Esophagus squamous epithelium (tissue), 5 donors: ENCODE measurements around the gene LTBR. TPM values are rescaled to one million over a fixed set of nuclear protein-coding genes. Genes with fewer than 3 reads are reported as not detected.
A peak's percentile ranks its signal among the peaks of the same experiment; 100 is the strongest.
"Not testable (repeated sequence)": the region's sequence is repeated elsewhere in the genome, so short reads cannot be mapped to it uniquely, and the experiment has no call there.

Source experiments
- DNase-seq: peaks from one replicate; lab custom pipeline; 2025; lab: John Stamatoyannopoulos, UW
- H3K27ac ChIP-seq, 4 donors: fragments of 200-600 bp; sonication (generic); one replicate each; pipeline ENCODE4 v1.5.1; 2016 to 2019; ENCODE audit warnings: mild to moderate bottlenecking in 1 of 4
- H3K27me3 ChIP-seq, 4 donors: fragments of 200-600 bp; sonication (generic); 1 replicate in 3 of 4; 2 replicates in 1 of 4; pipeline versions ENCODE4 v1.5.1 to v1.6.0; 2017 to 2021; ENCODE audit warnings: antibody characterized with exemption in 1 of 4
- H3K36me3 ChIP-seq, 3 donors: fragments of 200-600 bp; sonication (generic); one replicate each; pipeline ENCODE4 v1.5.1; 2016 to 2019
- H3K4me1 ChIP-seq, 3 donors: fragments of 200-600 bp; sonication (generic); one replicate each; pipeline ENCODE4 v1.5.1; 2017 to 2019
- H3K4me3 ChIP-seq, 4 donors: fragments of 200-600 bp; sonication (generic); 1 replicate in 3 of 4; 2 replicates in 1 of 4; pipeline ENCODE4 v1.5.1; 2016 to 2019; ENCODE audit warnings: mild to moderate bottlenecking in 2 of 4, moderate library complexity in 1 of 4
- H3K9me3 ChIP-seq, 3 donors: fragments of 200-600 bp; sonication (generic); one replicate each; pipeline ENCODE4 v1.5.1; 2016 to 2019
- POLR2A ChIP-seq, 4 donors: fragments of 450-650 bp; IDR thresholded peaks; one replicate each; pipeline ENCODE4 v1.6.1; 2017; ENCODE audit warnings: antibody characterized with exemption in 4 of 4, mild to moderate bottlenecking in 4 of 4, moderate library complexity in 3 of 4
- WGBS, 2 donors: methylation state at CpG; one replicate each; pipeline ENCODE4 v1.1.5; 2018; 5-methylcytosine and 5-hydroxymethylcytosine counted together
- intact Hi-C: fragments of 100-400 bp; cut with DNase I; formaldehyde crosslinking; loops from one replicate; pipeline ENCODE4 v1.15.0; 2022
- total RNA-seq, 4 donors: library from RNA; depleted of rRNA; stranded (reverse); fragments of >200 nt; gene quantifications; one replicate each; pipeline ENCODE4 v1.1.0, GENCODE V29; 2016
- TF ChIP-seq, protein P1 (sequence below), 6 experiments: fragments of 450-650 bp in 4 of 6; fragments of 200-600 bp in 2 of 6; sonication (generic) in 2 of 6; IDR thresholded peaks; one replicate each; pipeline ENCODE4 v1.5.1; 2016 to 2019; ENCODE audit warnings: antibody characterized with exemption in 6 of 6, mild to moderate bottlenecking in 4 of 6, moderate library complexity in 4 of 6
- donor health status: DM: yes; HTN: yes; CAD: no.

Gene LTBR
- total RNA-seq, 4 donors from 2014 or later: 98.2 to 171 (median 136) TPM

DNA sequence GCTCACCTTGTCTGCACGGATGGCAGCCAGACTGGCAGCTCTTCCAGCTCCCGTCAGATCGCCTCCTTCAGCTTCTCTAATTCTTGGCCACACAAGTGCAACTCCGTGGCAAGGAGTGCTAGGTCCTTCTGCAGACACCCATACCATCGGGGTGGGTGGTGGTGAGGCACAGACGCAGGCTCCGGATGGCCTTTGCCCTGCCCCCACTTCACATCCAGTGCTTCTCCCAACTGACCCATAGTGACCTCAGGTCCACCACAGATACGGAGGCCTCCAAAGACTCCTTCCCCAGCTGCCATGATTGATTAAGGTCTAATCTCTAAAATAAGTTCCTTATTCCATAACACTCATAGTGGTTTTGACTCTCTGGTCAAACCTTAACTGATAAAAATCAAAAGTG is 40.9 kb downstream of the LTBR start:
- no peak overlapping the region for H3K27ac ChIP-seq
- TF ChIP-seq, protein P1, sequence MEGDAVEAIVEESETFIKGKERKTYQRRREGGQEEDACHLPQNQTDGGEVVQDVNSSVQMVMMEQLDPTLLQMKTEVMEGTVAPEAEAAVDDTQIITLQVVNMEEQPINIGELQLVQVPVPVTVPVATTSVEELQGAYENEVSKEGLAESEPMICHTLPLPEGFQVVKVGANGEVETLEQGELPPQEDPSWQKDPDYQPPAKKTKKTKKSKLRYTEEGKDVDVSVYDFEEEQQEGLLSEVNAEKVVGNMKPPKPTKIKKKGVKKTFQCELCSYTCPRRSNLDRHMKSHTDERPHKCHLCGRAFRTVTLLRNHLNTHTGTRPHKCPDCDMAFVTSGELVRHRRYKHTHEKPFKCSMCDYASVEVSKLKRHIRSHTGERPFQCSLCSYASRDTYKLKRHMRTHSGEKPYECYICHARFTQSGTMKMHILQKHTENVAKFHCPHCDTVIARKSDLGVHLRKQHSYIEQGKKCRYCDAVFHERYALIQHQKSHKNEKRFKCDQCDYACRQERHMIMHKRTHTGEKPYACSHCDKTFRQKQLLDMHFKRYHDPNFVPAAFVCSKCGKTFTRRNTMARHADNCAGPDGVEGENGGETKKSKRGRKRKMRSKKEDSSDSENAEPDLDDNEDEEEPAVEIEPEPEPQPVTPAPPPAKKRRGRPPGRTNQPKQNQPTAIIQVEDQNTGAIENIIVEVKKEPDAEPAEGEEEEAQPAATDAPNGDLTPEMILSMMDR (IDR thresholded peaks at IDR 0.05): no peak
- no peak for TF ChIP-seq POLR2A (IDR thresholded peaks at IDR 0.05)
- WGBS, 2 donors: 80 to 86% methylated on average over 6 to 7 of the region's 8 CpGs
- no peaks in the 10 kb centered on the region for H3K36me3 ChIP-seq
- no peak overlapping the region for H3K4me3 ChIP-seq
- no peaks in the 10 kb centered on the region for H3K27me3 ChIP-seq
- H3K4me1 ChIP-seq: peaks cover 8 to 28% (median 11%) of the 10 kb centered on the region in 3 donors
- intact Hi-C loops: loop anchor here (5.0 kb wide), 2 partner anchors 37 to 112 kb away; no protein-coding TSS in a partner anchor
- H3K9me3 ChIP-seq: no peaks in the 10 kb centered on the region
- no peak for DNase-seq

DNA sequence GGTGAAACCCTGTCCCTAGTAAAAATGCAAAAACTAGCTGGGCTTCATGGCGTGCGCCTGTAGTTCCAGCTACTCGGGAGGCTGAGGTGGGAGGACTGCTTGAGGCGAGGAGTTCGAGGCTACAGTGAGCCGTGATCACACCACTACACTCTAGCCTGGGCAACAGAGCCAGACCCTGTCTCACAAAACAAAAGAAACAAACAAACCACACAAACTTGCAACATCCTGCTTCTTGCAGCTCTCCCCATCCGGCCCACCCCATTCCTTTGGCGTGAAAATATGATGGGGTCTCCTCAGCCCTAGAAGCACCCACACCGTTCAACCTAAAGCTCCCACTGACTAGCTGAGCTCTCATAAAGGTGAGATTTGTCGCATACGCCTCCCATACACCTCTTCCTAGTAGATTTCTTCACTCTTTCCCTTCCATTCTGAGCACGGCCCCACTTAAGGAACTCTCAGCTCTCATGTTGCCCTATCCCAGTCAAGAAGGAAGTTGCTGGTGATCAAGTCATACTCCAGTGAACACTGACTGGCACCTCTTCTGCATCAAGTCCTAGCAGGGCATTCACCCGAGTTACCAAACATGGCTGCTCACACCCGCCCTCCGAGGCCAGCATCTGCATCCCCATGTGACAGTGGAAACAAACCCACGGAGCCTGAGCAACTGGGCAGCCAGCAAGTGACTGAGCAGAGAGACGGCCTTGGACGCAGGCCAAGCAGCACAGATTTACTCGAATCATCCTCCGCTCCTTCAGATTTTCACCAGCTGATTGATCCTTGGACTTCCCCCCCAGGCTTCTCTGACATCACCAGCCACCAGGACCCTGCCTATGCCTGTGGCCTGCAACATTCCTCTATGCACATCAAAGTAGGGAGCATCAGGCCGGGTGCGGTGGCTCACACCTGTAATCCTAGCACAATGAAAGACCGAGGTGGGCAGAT is 41.9 kb downstream of the LTBR start:
- WGBS, 2 donors: 79 to 88% methylated on average over 13 to 18 of the region's 23 CpGs
- intact Hi-C loops: loop anchor here (5.0 kb wide), 2 partner anchors 36 to 111 kb away; no protein-coding TSS in a partner anchor
- no peaks in the 10 kb centered on the region for H3K36me3 ChIP-seq
- no peaks in the 10 kb centered on the region for H3K27me3 ChIP-seq
- H3K9me3 ChIP-seq: no peaks in the 10 kb centered on the region
- no peak for DNase-seq
- no peak for TF ChIP-seq POLR2A (IDR thresholded peaks at IDR 0.05)
- peaks cover 12 to 28% (median 18%) of the 10 kb centered on the region in 3 donors for H3K4me1 ChIP-seq
- H3K27ac ChIP-seq: peak overlapping the region in 1 of 4 donors; percentile 38
- H3K4me3 ChIP-seq: no peak overlapping the region

DNA sequence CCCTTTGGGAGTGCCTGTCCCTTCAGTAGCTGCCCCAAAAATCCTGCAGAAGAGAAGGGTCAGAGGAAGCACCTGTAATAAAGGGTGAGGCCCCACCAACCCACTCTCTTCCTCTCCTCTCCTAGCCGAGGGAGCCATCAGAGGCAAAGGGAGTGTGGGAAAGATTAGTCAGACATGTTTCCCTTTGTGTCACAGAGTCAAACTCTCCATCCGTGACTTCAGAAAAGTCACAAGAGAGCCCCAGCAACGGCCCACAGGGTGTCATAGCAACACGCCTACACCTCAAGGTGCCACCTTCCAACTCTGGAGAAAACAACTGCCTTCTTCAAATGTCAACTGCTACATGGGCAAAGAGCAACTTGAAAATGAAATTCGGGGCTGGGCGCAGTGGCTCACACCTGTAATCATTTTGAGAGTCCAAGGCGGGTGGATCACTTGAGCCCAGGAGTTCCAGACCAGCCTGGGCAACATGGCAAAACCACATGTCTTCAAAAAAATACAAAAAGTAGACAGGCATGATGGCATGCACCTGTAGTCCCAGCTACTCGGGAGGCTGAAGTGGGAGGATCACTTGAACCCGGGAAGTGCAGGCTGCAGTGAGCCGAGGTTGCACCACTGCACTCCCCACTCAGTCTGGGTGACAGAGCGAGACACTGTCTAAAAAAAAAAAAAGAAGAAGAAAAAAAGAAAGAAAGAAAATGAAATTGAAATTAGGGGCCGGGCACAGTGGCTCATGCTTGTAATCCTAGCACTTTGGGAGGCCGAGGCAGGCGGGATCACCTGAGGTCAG is 43.1 kb downstream of the LTBR start:
- Histone ChIP-seq H3K9me3 (no peaks in the 10 kb centered on the region), H3K4me3 (no peak overlapping the region), H3K4me1 (peaks cover 20 to 30% (median 22%) of the 10 kb centered on the region in 3 donors), H3K27ac (peak overlapping the region in 2 of 4 donors; percentile 38 to 47), H3K27me3 (no peaks in the 10 kb centered on the region), H3K36me3 (no peaks in the 10 kb centered on the region)
- intact Hi-C loops: loop anchor here (5.0 kb wide), 2 partner anchors 35 to 110 kb away; no protein-coding TSS in a partner anchor
- DNase-seq: no peak
- TF ChIP-seq, protein P1 (IDR thresholded peaks at IDR 0.05): no peak
- no peak for TF ChIP-seq POLR2A (IDR thresholded peaks at IDR 0.05)
- 65 to 69% methylated on average over 14 of the region's 14 CpGs for WGBS, 2 donors

DNA sequence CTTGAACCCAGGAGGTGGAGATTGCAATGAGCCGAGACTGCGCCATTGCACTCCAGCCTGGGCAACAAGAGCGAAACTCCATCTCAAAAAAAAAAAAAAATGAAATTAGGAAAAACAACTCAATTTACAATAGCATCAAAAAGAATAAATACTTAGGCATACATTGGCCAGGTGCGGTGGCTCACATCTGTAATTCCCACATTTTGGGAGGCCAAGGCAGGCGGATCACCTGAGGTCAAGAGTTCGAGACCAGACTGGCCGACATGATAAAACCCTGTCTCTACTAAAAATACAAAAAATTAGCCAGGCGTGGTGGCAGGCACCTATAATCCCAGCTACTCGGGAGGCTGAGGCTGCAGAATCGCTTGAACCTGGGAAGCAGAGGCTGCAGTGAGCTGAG is 43.8 kb downstream of the LTBR start:
- 83 to 94% methylated on average over 10 of the region's 10 CpGs for WGBS, 2 donors
- H3K36me3 ChIP-seq, DNase-seq, H3K4me3 ChIP-seq, H3K27ac ChIP-seq, H3K27me3 ChIP-seq, H3K9me3 ChIP-seq: not testable (repeated sequence)
- intact Hi-C loops: loop anchor here (5.0 kb wide), 2 partner anchors 35 to 110 kb away; no protein-coding TSS in a partner anchor
- peaks cover 20 to 30% (median 22%) of the 10 kb centered on the region in 3 donors for H3K4me1 ChIP-seq

DNA sequence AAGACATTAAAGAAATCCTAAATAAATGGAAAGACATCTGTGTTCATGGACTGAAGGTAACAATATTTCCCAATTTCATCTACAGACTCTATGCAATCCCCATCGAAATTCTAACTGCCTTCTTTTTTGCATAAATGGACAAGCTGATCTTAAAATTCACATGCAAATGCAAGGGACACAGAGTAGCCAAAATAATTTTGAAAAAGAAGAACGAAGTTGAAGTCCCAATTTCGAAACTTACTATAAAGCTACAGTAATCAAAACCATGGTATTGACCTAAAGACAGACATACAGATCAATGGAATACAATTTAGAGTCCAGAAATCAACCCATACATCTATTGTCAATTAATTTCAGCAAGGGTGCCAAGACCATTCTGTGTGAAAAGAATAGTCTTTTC is 44.4 kb downstream of the LTBR start:
- H3K27ac ChIP-seq: no peak overlapping the region
- H3K9me3 ChIP-seq: no peaks in the 10 kb centered on the region
- H3K4me3 ChIP-seq: no peak overlapping the region
- intact Hi-C loops: loop anchor here (5.0 kb wide), 2 partner anchors 34 to 109 kb away; no protein-coding TSS in a partner anchor
- no peaks in the 10 kb centered on the region for H3K36me3 ChIP-seq
- TF ChIP-seq POLR2A (IDR thresholded peaks at IDR 0.05): no peak
- TF ChIP-seq, protein P1 (IDR thresholded peaks at IDR 0.05): no peak
- H3K4me1 ChIP-seq: peaks cover 20 to 29% (median 22%) of the 10 kb centered on the region in 3 donors
- DNase-seq: no peak
- WGBS, 2 donors: 74% methylated on average over 3 of the region's 3 CpGs
- H3K27me3 ChIP-seq: no peaks in the 10 kb centered on the region
